HepG2 (cell line): ENCODE measurements around the gene ZG16. TPM values are rescaled to one million over a fixed set of nuclear protein-coding genes. Genes with fewer than 3 reads are reported as not detected.

Experiments used
- EZH2 ChIP-seq: conservative IDR thresholded peaks from 2 replicates; pipeline ENCODE4 v1.6.1; 2012; ENCODE audit warnings: mild to moderate bottlenecking, low read depth, low read length, moderate library complexity
- GZF1 ChIP-seq: sonication (generic); formaldehyde crosslinking; IDR thresholded peaks from 2 replicates; pipeline ENCODE4 v1.5.1; 2020; ENCODE audit warnings: mild to moderate bottlenecking, missing genetic modification reagents
- HOXA3 ChIP-seq: sonication (generic); formaldehyde crosslinking; IDR thresholded peaks from 2 replicates; pipeline ENCODE4 v1.5.0; 2020; ENCODE audit warnings: missing genetic modification reagents
- HOXA7 ChIP-seq: sonication (generic); formaldehyde crosslinking; IDR thresholded peaks from 2 replicates; pipeline ENCODE4 v1.8.1; 2022; ENCODE audit warnings: mild to moderate bottlenecking, missing genetic modification reagents, moderate library complexity
- NCOA1 ChIP-seq: sonication (generic); formaldehyde crosslinking; IDR thresholded peaks from 2 replicates; pipeline ENCODE4 v1.9.0; 2021; ENCODE audit warnings: missing genetic modification reagents
- NCOR1 ChIP-seq: fragments of 200-600 bp; sonication (generic); IDR thresholded peaks from 2 replicates; pipeline ENCODE4 v1.7.0; 2017; ENCODE audit warnings: antibody characterized with exemption, low read length, borderline replicate concordance
- PAXIP1 ChIP-seq: sonication (generic); formaldehyde crosslinking; conservative IDR thresholded peaks from 2 replicates; pipeline ENCODE4 v1.4.0; 2020; ENCODE audit warnings: mild to moderate bottlenecking, missing genetic modification reagents, moderate library complexity
- PRDM4 ChIP-seq: sonication (generic); formaldehyde crosslinking; IDR thresholded peaks from 2 replicates; pipeline ENCODE4 v1.9.0; 2021; ENCODE audit warnings: missing genetic modification reagents, borderline replicate concordance
- TRIM24 ChIP-seq: sonication (generic); formaldehyde crosslinking; IDR thresholded peaks from 2 replicates; pipeline ENCODE4 v1.8.0; 2022; ENCODE audit warnings: mild to moderate bottlenecking, missing genetic modification reagents
- ZBTB37 ChIP-seq: sonication (generic); formaldehyde crosslinking; IDR thresholded peaks from 2 replicates; pipeline ENCODE4 v1.4.0; 2020; ENCODE audit warnings: mild to moderate bottlenecking, missing genetic modification reagents
- ZFP37 ChIP-seq: sonication (generic); formaldehyde crosslinking; IDR thresholded peaks from 2 replicates; pipeline ENCODE4 v1.4.0; 2020; ENCODE audit warnings: missing genetic modification reagents, borderline replicate concordance
- ZNF331 ChIP-seq: sonication (generic); formaldehyde crosslinking; IDR thresholded peaks from 2 replicates; pipeline ENCODE4 v1.4.0; 2020; ENCODE audit warnings: missing genetic modification reagents
- ZNF350 ChIP-seq: sonication (generic); formaldehyde crosslinking; IDR thresholded peaks from 2 replicates; pipeline ENCODE4 v1.4.0; 2020; ENCODE audit warnings: mild to moderate bottlenecking, low read depth, missing genetic modification reagents, borderline replicate concordance
- ZNF383 ChIP-seq: sonication (generic); formaldehyde crosslinking; IDR thresholded peaks from 2 replicates; pipeline ENCODE4 v1.4.0; 2020; ENCODE audit warnings: missing genetic modification reagents, mild to moderate bottlenecking, borderline replicate concordance
- ZNF430 ChIP-seq: sonication (generic); formaldehyde crosslinking; IDR thresholded peaks from 2 replicates; pipeline ENCODE4 v1.9.0; 2021; ENCODE audit warnings: mild to moderate bottlenecking, missing genetic modification reagents
- ZNF713 ChIP-seq: sonication (generic); formaldehyde crosslinking; IDR thresholded peaks from 2 replicates; pipeline ENCODE4 v1.4.0; 2020; ENCODE audit warnings: mild to moderate bottlenecking, missing genetic modification reagents
- ZNF737 ChIP-seq: sonication (generic); formaldehyde crosslinking; IDR thresholded peaks from 2 replicates; pipeline ENCODE4 v1.5.0; 2020; ENCODE audit warnings: missing genetic modification reagents, mild to moderate bottlenecking, borderline replicate concordance
- ZSCAN20 ChIP-seq: sonication (generic); formaldehyde crosslinking; IDR thresholded peaks from 2 replicates; pipeline ENCODE4 v1.4.0; 2020; ENCODE audit warnings: missing genetic modification reagents, mild to moderate bottlenecking, borderline replicate concordance
- polyA plus RNA-seq, 8 experiments: library from polyadenylated mRNA; depleted of rRNA in 3 of 8; stranded (reverse) in 7 of 8; unstranded in 1 of 8; fragments of >200 nt; fragmentation: Illumina TruSeq in 4 of 8; extraction: Trizol in 4 of 8; gene quantifications; 2 replicates each; pipeline versions ENCODE4 v1.2.1 to v1.2.3, GENCODE V29; 2011 to 2016; ENCODE audit warnings: low read depth in 4 of 8, missing spikeins in 1 of 8, mixed read lengths in 1 of 8; ENCODE audit not compliant: insufficient read depth in 1 of 8
- total RNA-seq, 5 experiments: library from RNA; depleted of rRNA; stranded (reverse); fragments of >200 nt; fragmentation: Illumina TruSeq; extraction: Trizol; gene quantifications; 2 replicates each; pipeline ENCODE4 v1.2.3, GENCODE V29; 2016; ENCODE audit warnings: low read depth in 1 of 5
- TF ChIP-seq, protein P1 (sequence below), 2 experiments: sonication (generic) in 1 of 2; formaldehyde crosslinking in 1 of 2; IDR thresholded peaks; 2 replicates each; pipeline versions ENCODE4 v1.4.0 to v1.6.1; 2018 to 2020; ENCODE audit warnings: missing genetic modification reagents in 2 of 2, borderline replicate concordance in 1 of 2, low read depth in 1 of 2, mild to moderate bottlenecking in 1 of 2, missing biosample characterization in 1 of 2

The ZG16 gene
- total and polyA plus RNA-seq, 2 of the 13 experiments (the other 11 are each of a cell fraction or from before 2014, with no cell fraction given), result 0.04 to 0.07 TPM

GRCh38 chr16:29765167-29766032 lies 12.7 kb upstream of the ZG16 start (continued):
- TF ChIP-seq PAXIP1 (CRISPR knock-in tag), result peak; percentile 99
- TF ChIP-seq GZF1, result 0 out of 2 replicates have a peak, but pooled peaks have one; percentile 58
- TF ChIP-seq ZNF430 (CRISPR knock-in tag), result peak; percentile 52; the same call in 1 of the 2 replicates
- peak; percentile 93 for TF ChIP-seq ZNF350 (CRISPR knock-in tag)
- TF ChIP-seq ZNF713 (CRISPR knock-in tag), result peak; percentile 89; the same call in 1 of the 2 replicates
- no peak for TF ChIP-seq HOXA7 (CRISPR knock-in tag)
- peak; percentile 67; the same call in 1 of the 2 replicates for TF ChIP-seq NCOA1 (CRISPR knock-in tag)
- peak; percentile 99 for TF ChIP-seq ZBTB37 (CRISPR knock-in tag)
- TF ChIP-seq HOXA3 (CRISPR knock-in tag), result peak; percentile 96
- no peak for TF ChIP-seq EZH2
- TF ChIP-seq ZNF737 (CRISPR knock-in tag), result no peak
- peak; percentile 94 for TF ChIP-seq NCOR1
- TF ChIP-seq TRIM24 (CRISPR knock-in tag), result no peak
- TF ChIP-seq ZSCAN20, result peak; percentile 86; the same call in 1 of the 2 replicates
- no peak for TF ChIP-seq PRDM4
- peak; percentile 40; the same call in 1 of the 2 replicates for TF ChIP-seq ZNF383 (CRISPR knock-in tag)
- peak; percentile 95 for TF ChIP-seq ZNF331 (CRISPR knock-in tag)
- TF ChIP-seq, protein P1, sequence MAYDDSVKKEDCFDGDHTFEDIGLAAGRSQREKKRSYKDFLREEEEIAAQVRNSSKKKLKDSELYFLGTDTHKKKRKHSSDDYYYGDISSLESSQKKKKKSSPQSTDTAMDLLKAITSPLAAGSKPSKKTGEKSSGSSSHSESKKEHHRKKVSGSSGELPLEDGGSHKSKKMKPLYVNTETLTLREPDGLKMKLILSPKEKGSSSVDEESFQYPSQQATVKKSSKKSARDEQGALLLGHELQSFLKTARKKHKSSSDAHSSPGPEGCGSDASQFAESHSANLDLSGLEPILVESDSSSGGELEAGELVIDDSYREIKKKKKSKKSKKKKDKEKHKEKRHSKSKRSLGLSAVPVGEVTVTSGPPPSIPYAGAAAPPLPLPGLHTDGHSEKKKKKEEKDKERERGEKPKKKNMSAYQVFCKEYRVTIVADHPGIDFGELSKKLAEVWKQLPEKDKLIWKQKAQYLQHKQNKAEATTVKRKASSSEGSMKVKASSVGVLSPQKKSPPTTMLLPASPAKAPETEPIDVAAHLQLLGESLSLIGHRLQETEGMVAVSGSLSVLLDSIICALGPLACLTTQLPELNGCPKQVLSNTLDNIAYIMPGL (CRISPR knock-in tag; IDR thresholded peaks at IDR 0.05; ENCODE audit: borderline replicate concordance in 1 of 2, low read depth in 1 of 2), result peak in 1 of 2 experiments; percentile 66; a peak in 2 of 4 replicates
- TF ChIP-seq ZFP37 (CRISPR knock-in tag), result peak; percentile 79; the same call in 1 of the 2 replicates
